GM10847 (cell line): ENCODE results near the gene CD69.

Experiments
- POLR2A ChIP-seq: IDR thresholded peaks from 2 replicates; pipeline ENCODE4 v1.6.1; 2011; ENCODE audit not compliant: insufficient read length; ENCODE audit errors: extremely low read depth

The CD69 gene

DNA sequence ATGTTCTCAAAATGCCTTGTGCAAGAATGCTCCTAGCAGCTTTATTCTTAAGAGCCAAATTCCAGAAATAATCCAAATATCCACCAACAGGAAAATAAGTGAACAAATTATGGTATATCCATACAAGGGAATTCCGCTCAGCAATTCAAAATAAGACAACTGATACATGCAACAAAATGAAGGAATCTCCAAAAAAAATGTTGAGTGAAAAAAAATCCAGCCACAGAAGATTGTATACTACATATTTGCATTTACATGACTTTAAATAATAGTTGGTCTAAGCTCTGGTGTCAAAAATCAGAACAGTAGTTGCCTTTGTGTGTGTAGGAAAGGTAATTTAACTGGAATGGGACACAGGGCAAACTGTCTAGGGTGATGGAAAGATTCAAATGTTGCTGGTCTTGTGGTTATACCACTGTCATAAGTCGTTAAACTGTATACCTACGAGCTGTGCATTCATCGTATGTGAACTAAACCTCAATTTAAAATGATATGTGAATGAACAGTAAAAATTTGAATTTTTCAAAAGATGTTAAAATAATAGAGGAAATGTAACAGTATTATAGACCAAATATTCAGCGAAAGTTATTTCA lies 3.2 kb downstream of the CD69 start:
- TF ChIP-seq POLR2A: no peak

DNA sequence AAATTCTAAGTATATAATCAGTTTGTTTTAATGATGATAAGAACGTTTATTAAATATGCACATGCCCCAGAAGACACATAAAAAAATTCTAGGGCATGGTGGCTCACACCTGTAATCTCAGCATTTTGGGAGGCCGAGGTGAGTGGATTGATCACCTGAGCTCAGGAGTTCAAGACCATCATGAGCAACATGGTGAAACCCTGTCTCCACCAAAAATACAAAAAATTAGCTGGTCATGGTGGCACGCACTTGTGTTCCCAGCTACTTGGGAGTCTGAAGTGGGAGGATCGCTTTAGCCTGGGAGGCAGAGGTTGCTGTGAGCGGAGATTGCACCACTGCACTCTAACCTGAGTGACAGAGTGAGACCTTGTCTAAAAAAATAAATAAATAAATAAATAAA lies 4.0 kb downstream of the CD69 start:
- TF ChIP-seq POLR2A: no peak

DNA sequence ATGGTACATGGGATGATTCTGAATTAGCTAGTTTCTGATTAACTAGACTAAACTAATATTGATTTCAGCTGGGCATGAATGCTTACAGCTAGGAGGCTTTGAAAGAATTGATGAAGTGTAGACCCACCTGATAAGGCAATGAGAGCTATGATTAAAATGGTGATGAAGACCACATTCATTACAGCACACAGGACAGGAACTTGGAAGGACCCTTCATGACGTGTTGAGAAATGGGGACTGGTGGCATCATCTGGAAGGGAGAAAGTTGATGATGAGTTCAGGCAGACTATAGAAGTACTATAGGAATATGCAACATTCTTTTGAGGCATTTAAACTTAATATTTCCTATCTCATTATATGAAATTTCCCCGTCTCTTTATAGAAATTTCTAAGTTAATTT lies 4.5 kb downstream of the CD69 start:
- no peak for TF ChIP-seq POLR2A

DNA sequence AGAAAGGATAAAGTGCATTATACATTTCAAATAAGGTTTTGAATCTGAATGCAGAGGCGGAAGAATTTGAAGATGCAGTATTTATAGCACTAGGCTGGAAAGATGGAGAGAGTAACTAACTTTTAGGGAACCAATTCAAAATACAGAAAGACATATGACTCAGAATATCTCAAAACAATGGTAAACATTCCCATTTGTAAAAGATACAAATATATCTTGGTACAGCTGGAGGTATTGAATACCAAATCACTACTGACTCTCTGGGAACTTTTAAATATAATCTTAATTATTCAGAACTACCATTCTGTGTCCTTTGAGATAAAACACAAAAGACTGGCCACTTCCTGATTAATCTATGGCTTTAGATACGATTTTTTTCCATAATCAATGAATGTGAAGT lies 5.1 kb downstream of the CD69 start:
- no peak for TF ChIP-seq POLR2A

DNA sequence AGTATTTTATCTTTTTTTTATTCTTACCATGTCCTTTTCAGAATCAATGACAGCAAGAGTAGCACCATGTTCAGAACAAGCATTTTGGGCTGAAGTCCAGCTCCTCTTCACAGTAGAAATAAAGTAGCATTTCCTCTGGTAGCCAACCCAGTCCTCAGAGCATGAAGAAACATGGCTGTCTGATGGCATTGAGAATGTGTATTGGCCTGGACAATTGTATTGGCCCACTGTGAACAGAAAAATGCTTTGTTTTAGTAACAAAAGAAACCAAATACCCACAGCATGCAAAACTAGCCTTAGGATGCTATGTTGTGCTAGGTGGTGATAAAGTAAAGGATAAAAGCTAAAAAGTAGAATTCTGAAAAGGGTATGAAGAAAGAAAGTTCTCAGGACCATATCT lies 5.7 kb downstream of the CD69 start:
- TF ChIP-seq POLR2A: no peak

DNA sequence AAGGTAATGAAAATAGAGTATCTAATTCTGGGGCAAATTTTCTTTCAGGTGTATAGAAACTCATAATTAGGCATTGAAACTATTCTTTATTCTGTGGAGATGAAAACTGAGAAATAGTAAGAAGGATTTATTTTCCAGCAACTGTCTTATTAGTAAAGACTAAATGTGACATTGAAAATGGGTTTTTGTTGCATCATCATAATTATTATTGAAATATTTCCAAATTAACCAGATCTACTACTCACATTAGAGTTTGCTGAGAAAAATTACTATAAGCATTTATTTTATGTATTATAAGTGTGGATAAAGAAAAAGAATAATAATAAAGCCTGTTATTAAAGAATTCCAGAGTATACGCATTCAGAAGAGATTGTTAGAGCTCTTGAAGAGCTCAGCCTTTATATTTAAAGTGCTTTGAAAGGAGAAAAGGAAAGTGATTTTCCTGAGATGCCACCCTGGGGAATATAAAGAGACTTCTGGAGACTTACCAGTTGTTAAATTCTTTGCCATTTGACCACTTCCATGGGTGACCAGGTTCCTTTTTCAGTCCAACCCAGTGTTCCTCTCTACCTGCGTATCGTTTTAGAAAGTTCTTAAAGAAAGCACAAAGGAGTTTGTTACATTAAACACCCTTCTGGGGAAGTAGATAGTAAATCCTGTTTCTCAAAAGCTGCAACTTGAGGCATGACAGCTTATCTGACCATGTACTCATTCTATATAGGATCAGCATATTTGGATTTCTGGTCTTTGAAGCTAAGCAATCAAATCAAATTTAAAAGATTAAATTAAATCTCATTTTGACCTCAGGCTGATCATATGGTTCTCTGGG lies 6.4 kb downstream of the CD69 start:
- TF ChIP-seq POLR2A: no peak

DNA sequence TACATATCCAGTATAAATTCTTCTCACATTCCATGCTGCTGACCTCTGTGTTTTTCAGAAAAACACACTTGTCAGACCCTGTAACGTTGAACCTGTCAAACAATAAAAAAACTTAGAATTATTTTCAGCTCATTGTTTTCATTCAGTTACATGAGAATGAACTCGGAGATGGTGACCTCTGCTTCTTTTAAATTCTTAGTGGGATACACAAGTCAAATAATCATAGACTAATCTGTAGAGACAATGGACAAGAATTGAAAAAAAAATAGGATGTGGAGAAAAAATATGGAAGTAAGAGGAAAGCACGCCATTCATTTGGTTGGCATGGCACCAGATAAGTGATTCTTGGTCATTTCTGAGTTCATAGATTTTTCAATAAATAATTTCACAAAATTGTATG lies 7.2 kb downstream of the CD69 start:
- no peak for TF ChIP-seq POLR2A

DNA sequence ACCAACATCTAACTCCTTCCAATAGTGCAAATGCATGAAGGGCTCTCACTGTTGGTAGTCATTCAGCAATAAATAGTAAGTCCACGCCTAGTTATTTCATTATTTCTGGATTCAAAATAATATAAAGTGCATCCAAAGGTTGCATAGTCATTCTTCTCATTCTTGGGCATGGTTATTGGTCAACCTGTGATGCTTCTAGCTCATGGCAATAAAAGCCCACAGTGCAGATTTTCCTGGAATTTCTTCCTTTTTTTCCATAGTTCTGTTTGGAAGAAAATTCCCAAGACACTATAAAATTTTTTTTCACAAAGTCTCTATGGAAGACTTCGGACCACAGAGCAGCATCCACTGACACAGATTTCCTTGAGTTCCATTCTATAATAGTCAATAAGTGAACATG lies 7.6 kb downstream of the CD69 start:
- TF ChIP-seq POLR2A: no peak

DNA sequence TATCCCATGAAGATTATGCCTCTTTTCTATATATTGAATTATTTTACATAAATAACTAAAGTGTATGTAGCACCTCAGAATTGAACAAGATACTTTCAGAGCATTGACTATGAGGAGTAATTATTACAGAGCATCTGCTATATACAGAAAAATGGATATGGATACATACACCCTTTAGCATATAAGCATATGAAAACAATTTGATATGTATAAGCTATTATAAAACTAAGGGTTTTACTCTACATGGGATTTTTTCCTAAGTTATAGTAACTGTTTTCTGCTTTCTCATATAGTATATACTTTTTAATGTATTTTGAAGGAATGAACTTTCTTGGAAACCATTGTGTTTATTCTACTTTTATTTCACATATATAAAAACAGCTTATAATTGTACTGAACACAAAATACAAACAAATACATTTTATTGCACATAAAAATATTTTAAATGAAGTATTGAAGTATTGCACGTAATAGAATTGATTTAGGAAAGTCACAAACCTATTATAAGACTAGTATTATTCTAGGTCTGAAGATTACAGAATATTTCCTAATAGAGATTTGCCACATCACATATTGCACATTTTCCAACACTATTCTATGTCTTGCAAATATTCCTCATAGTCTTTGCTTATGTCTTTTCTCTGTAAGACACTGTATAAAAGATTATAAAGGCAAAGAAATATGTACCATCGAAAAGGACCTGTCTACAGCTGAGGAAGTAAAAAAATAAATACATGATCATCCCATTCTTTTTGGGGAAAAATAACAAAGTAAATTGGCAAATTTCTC lies 8.4 kb downstream of the CD69 start:
- no peak for TF ChIP-seq POLR2A

DNA sequence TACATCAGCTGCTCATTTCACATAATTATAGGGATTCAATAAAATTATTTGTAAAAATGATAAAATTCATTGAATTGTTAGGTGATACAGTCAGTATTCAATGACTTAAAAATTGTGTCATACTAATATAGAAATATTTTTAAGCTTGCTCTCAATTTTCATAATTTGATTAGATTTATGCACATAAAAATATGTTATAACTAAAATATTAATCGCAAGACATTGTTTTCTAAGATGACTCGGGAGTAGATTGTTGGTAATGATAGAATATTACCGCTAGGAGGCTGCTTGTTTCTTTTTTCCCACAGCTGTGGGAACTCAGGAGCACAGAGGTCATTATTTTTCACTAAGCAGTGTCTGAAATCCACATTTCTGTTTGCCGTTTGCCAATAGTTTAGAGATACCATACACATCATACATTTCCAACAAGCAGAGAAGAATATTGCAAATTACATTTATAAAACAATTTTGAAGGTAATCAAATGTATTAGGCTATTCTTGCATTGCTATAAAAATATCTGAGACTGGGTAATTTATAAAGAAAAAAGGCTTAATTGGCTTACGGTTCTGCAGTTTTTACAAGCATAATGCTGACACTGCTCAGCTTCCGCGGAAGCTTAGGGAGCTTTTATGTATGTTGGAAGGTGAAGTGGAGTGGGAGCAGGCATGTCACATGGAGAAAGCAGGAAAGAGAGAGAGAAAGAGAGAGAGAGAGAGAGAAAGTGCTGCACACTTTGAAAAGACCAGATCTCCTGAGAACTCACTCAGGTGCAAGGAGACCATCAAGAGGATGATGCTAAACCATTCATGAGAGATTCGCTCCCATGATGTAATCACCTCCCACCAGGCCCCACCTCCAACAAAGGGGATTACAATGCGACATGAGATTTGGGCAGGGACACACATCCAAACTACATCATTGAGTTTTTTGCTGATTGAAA lies 9.2 kb downstream of the CD69 start:
- no peak for TF ChIP-seq POLR2A

DNA sequence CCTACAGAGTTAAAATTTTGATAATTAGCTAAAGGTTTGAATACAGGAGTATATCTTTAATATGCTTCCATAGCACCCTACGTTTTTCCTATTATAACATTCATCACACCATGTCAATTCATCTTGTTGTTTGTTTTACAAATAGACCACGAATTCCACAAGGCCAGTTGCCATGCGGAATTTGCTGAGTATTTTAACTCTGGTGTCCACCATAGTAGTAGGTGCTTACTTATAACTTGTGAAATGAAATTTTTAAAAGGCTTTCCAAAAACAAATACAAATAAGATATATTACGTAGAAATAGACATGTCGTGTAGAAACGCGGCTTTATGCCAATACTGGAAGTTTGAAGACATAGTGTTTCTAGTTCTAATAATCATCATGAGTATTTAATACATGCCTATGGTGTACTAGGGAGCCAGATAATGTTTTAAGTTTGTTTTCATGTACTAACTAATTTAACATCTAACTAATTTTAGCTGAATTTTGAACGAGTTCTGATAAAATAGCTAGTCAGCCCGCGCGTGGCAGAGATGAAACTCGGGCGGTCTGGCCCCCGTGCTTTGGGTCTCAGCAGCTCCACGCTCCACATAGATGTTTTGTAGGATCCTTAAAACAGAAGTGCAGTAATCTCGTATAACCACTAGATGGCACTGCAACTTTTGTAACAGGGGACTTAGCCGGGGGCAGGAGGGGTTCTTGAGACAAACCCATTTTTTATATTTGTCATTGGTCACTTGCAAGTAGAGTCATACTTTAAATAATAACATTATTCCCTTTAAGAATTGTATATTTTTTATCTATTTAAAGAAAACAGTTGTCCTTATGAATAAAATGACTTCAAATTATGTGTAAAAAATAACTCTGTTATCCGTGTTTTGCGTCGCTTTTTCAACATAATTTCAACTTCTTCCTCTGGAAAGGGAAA lies 10.2 kb downstream of the CD69 start:
- TF ChIP-seq POLR2A: no peak

DNA sequence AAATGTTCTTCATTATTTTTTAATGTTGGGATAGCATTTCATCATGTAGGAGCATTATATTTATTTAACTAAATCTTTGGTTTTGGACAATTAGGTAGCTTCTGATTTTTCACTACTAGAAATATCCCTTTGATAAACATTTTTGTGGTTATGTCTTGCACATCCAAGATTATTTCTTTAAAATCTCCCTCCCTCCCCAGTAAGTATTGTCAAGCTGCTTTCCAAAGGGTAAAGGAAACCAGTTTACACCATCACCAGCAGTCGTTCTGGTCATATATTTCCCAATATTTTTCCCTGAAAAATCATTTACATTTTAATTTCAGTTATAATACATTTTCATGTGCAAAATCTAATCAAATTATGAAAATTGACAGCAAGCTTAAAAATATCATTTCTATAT lies 11.1 kb downstream of the CD69 start:
- TF ChIP-seq POLR2A: no peak

DNA sequence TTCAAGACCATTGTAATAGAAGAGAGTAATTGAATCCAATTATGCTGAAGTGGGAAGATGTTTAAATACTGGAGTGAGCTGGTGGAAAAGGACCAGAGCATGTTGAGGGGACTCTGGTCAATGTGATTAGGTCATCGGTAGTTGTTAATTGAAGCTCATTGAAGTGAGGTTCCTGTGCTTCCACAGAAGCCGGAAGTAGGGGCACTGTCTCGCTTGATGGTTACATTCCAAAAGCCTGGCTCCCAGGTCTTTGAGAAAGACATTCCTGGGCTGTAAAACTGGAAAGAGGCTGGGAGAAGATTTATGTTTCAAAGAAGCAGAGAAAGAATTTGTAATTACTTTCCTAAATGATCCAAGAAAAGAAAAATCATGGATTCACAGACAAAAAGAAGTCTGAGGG lies 15.5 kb downstream of the CD69 start:
- no peak for TF ChIP-seq POLR2A

DNA sequence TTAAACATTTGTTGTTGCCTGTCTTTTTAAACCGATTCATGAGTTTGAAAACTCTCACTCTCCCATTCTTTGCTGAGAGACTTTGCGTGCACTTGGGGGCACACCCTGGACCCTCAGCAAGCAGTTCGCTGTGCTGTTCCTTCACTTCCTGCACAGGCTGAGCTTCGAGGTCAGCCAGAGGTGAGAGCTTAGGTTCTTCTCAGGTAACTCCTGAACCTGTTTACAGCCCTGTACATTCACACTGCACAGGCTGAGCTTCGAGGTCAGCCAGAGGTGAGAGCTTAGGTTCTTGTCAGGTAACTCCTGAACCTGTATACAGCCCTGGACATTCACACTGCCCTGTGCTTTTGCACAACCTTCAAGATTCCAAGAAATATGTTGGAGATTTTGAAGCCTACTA lies 18.0 kb downstream of the CD69 start:
- TF ChIP-seq POLR2A: no peak
